HepG2 (cell line): ENCODE results near the gene CALD1. TPM values are rescaled to one million over a fixed set of nuclear protein-coding genes. Genes with fewer than 3 reads are reported as not detected.

Experiments used
- CBX2 ChIP-seq, 2 experiments: fragments of 200-600 bp in 1 of 2; sonication (generic); formaldehyde crosslinking in 1 of 2; IDR thresholded peaks; 2 replicates each; pipeline versions ENCODE4 v1.7.0 to v1.8.1; 2018 to 2022; ENCODE audit warnings: low read depth in 2 of 2, low read length in 1 of 2, mild to moderate bottlenecking in 1 of 2, missing genetic modification reagents in 1 of 2
- CHD4 ChIP-seq: fragments of 200-600 bp; sonication (generic); IDR thresholded peaks from 2 replicates; pipeline ENCODE4 v1.7.0; 2017; ENCODE audit warnings: mild to moderate bottlenecking, low read length, borderline replicate concordance
- KLF12 ChIP-seq: sonication (generic); formaldehyde crosslinking; IDR thresholded peaks from 2 replicates; pipeline ENCODE4 v1.4.0; 2020; ENCODE audit warnings: missing genetic modification reagents, borderline replicate concordance
- NCOA2 ChIP-seq: sonication (generic); formaldehyde crosslinking; IDR thresholded peaks from 2 replicates; pipeline ENCODE4 v1.8.0; 2022; ENCODE audit warnings: inconsistent platforms
- PLRG1 ChIP-seq: fragments of 450-650 bp; conservative IDR thresholded peaks from 2 replicates; pipeline ENCODE4 v1.6.1; 2016
- SRSF1 ChIP-seq: fragments of 200-400 bp; formaldehyde crosslinking; optimal IDR thresholded peaks from 2 replicates; pipeline ENCODE3; 2017; ENCODE audit warnings: mild to moderate bottlenecking, low read depth, low read length, moderate library complexity
- ZBTB42 ChIP-seq: sonication (generic); formaldehyde crosslinking; IDR thresholded peaks from 2 replicates; pipeline ENCODE4 v1.5.0; 2020; ENCODE audit warnings: mild to moderate bottlenecking, missing genetic modification reagents
- ZNF766 ChIP-seq: sonication (generic); formaldehyde crosslinking; IDR thresholded peaks from 2 replicates; pipeline ENCODE4 v1.5.0; 2020; ENCODE audit warnings: missing genetic modification reagents, borderline replicate concordance
- ZNF841 ChIP-seq: sonication (generic); formaldehyde crosslinking; IDR thresholded peaks from 2 replicates; pipeline ENCODE4 v1.8.1; 2023; ENCODE audit warnings: missing genetic modification reagents, borderline replicate concordance
- polyA plus RNA-seq, 8 experiments: library from polyadenylated mRNA; depleted of rRNA in 3 of 8; stranded (reverse) in 7 of 8; unstranded in 1 of 8; fragments of >200 nt; fragmentation: Illumina TruSeq in 4 of 8; extraction: Trizol in 4 of 8; gene quantifications; 2 replicates each; pipeline versions ENCODE4 v1.2.1 to v1.2.3, GENCODE V29; 2011 to 2016; ENCODE audit warnings: low read depth in 4 of 8, missing spikeins in 1 of 8, mixed read lengths in 1 of 8; ENCODE audit not compliant: insufficient read depth in 1 of 8
- total RNA-seq, 5 experiments: library from RNA; depleted of rRNA; stranded (reverse); fragments of >200 nt; fragmentation: Illumina TruSeq; extraction: Trizol; gene quantifications; 2 replicates each; pipeline ENCODE4 v1.2.3, GENCODE V29; 2016; ENCODE audit warnings: low read depth in 1 of 5
- TF ChIP-seq, protein P1 (sequence below): sonication (generic); formaldehyde crosslinking; IDR thresholded peaks from 2 replicates; pipeline ENCODE4 v1.4.0; 2020; ENCODE audit warnings: missing genetic modification reagents
- TF ChIP-seq, protein P2 (sequence below): sonication (generic); formaldehyde crosslinking; IDR thresholded peaks from 2 replicates; pipeline ENCODE4 v1.5.1; 2020; ENCODE audit warnings: mild to moderate bottlenecking, missing genetic modification reagents, moderate library complexity
- TF ChIP-seq, protein P3 (sequence below): sonication (generic); formaldehyde crosslinking; IDR thresholded peaks from 2 replicates; pipeline ENCODE4 v1.4.0; 2020; ENCODE audit warnings: missing genetic modification reagents, mild to moderate bottlenecking, borderline replicate concordance
- TF ChIP-seq, protein P4 (sequence below): sonication (generic); formaldehyde crosslinking; IDR thresholded peaks from 2 replicates; pipeline ENCODE4 v1.4.0; 2020; ENCODE audit warnings: missing genetic modification reagents

The CALD1 gene
- total and polyA plus RNA-seq, 2 of the 13 experiments (the other 11 are each of a cell fraction or from before 2014, with no cell fraction given) = 53.0 to 112 TPM

DNA sequence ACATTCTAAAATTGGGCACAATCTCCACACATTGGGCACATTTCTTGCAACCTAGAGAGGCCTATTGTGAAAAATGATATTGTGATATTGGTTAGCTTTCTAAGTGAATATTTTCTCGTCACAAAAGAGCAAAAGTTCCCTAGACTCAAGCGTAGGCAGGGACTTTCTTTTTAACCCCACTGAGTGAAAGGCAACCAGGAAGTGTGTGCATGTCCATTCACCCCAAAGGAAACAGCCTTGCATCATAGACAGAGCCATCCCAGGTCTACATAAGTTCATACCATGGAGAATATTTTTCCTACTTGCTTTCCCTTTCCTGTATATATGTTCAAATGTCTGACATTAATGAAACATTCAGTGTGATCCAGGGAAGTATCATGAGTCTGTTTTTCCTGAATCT, 122.6 kb downstream of the CALD1 start (continued):
- TF ChIP-seq, protein P1, sequence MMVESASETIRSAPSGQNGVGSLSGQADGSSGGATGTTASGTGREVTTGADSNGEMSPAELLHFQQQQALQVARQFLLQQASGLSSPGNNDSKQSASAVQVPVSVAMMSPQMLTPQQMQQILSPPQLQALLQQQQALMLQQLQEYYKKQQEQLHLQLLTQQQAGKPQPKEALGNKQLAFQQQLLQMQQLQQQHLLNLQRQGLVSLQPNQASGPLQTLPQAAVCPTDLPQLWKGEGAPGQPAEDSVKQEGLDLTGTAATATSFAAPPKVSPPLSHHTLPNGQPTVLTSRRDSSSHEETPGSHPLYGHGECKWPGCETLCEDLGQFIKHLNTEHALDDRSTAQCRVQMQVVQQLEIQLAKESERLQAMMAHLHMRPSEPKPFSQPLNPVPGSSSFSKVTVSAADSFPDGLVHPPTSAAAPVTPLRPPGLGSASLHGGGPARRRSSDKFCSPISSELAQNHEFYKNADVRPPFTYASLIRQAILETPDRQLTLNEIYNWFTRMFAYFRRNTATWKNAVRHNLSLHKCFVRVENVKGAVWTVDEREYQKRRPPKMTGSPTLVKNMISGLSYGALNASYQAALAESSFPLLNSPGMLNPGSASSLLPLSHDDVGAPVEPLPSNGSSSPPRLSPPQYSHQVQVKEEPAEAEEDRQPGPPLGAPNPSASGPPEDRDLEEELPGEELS (CRISPR knock-in tag) = no peak
- TF ChIP-seq SRSF1 (no peak), ZNF766 (CRISPR knock-in tag) (no peak), NCOA2 (CRISPR knock-in tag) (no peak), PLRG1 (no peak), KLF12 (CRISPR knock-in tag) (no peak), CBX2 (IDR thresholded peaks at IDR 0.05; ENCODE audit: low read depth, low read length) (no peak), CBX2 (CRISPR knock-in tag; IDR thresholded peaks at IDR 0.05; ENCODE audit: low read depth) (no peak), ZNF841 (CRISPR knock-in tag) (no peak), CHD4 (0 out of 2 replicates have a peak, but pooled peaks have one; percentile 7), ZBTB42 (CRISPR knock-in tag) (no peak)
- TF ChIP-seq, protein P2, sequence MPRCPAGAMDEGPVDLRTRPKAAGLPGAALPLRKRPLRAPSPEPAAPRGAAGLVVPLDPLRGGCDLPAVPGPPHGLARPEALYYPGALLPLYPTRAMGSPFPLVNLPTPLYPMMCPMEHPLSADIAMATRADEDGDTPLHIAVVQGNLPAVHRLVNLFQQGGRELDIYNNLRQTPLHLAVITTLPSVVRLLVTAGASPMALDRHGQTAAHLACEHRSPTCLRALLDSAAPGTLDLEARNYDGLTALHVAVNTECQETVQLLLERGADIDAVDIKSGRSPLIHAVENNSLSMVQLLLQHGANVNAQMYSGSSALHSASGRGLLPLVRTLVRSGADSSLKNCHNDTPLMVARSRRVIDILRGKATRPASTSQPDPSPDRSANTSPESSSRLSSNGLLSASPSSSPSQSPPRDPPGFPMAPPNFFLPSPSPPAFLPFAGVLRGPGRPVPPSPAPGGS (CRISPR knock-in tag) = no peak
- TF ChIP-seq, protein P3, sequence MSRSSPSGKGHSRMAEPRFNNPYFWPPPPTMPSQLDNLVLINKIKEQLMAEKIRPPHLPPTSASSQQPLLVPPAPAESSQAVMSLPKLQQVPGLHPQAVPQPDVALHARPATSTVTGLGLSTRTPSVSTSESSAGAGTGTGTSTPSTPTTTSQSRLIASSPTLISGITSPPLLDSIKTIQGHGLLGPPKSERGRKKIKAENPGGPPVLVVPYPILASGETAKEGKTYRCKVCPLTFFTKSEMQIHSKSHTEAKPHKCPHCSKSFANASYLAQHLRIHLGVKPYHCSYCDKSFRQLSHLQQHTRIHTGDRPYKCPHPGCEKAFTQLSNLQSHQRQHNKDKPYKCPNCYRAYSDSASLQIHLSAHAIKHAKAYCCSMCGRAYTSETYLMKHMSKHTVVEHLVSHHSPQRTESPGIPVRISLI (CRISPR knock-in tag) = no peak
- TF ChIP-seq, protein P4, sequence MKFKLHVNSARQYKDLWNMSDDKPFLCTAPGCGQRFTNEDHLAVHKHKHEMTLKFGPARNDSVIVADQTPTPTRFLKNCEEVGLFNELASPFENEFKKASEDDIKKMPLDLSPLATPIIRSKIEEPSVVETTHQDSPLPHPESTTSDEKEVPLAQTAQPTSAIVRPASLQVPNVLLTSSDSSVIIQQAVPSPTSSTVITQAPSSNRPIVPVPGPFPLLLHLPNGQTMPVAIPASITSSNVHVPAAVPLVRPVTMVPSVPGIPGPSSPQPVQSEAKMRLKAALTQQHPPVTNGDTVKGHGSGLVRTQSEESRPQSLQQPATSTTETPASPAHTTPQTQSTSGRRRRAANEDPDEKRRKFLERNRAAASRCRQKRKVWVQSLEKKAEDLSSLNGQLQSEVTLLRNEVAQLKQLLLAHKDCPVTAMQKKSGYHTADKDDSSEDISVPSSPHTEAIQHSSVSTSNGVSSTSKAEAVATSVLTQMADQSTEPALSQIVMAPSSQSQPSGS (CRISPR knock-in tag) = no peak
